Renal pelvis (tissue), 4 donors: ENCODE results near the gene LCE2C. TPM values are rescaled to one million over a fixed set of nuclear protein-coding genes. Genes with fewer than 3 reads are reported as not detected.

Source experiments
- DNase-seq: peaks from one replicate; pipeline ENCODE4 v3.0.0-alpha.2; 2013
- polyA plus RNA-seq, 3 donors: library from polyadenylated mRNA; unstranded; fragments of 120-200 nt; gene quantifications; one replicate each; pipeline ENCODE4 v1.2.1, GENCODE V29; 2013; ENCODE audit not compliant: insufficient read length in 3 of 3

Gene LCE2C
- polyA plus RNA-seq, 3 donors = not detected

DNA sequence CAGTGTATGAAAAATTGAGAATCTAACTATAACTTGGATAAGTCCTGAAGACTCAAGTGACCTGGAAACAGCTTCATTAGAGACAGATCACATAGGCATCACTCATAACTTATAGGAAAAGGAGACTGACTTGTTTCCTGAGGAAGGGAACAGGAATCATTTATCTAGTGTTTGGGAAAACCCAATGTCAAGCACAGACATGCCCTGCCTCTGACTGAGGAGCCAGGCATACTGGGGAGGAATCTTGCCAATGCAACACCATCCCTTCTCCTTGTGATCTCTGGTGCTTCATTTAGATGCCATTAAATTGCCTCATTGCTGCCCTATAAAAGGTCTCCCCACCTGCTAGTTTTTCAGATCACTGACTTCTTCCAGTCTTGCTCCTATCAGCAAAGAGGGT, 43.2 kb downstream of the LCE2C start:
- DNase-seq = no peak

DNA sequence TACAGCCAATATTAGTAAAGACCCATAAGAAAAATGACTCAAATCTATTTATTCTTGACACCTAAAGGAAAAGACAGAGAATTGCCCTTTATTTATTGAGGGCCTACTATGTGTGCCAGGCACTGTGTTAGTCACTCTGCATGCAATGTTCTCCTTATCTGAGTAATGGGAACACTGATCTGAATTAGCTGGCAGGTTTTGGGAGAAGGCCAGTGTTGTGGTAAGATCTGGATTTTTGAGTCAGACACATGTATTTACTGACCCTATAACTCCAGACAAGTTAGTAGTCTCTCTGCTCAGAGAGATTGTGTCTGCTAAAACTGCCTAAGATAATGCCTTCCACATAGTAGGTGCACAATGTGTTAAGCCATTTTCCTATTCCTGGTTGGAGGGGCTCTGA, 50.2 kb downstream of the LCE2C start:
- no peak for DNase-seq

Other genes with a start within 250 kb of the LCE2C start
- gene LCE5A, start 164.5 kb upstream of the LCE2C start, polyA plus RNA-seq = not detected
- not detected for gene CRCT1, start 160.8 kb upstream of the LCE2C start, polyA plus RNA-seq
- not detected for gene LCE3E, start 108.5 kb upstream of the LCE2C start, polyA plus RNA-seq
- not detected for gene LCE3D, start 94.8 kb upstream of the LCE2C start, polyA plus RNA-seq
- gene LCE3C, start 75.0 kb upstream of the LCE2C start, polyA plus RNA-seq = not detected
- not detected for gene LCE3B, start 61.5 kb upstream of the LCE2C start, polyA plus RNA-seq
- gene LCE3A, start 52.2 kb upstream of the LCE2C start, polyA plus RNA-seq = not detected
- not detected for gene LCE2D, start 11.9 kb upstream of the LCE2C start, polyA plus RNA-seq
- not detected for gene LCE2B, start 10.8 kb downstream of the LCE2C start, polyA plus RNA-seq
- not detected for gene LCE2A, start 23.1 kb downstream of the LCE2C start, polyA plus RNA-seq
- gene LCE4A, start 32.9 kb downstream of the LCE2C start, polyA plus RNA-seq = not detected
- not detected for gene KPRP, start 82.7 kb downstream of the LCE2C start, polyA plus RNA-seq
- gene LCE1F, start 99.9 kb downstream of the LCE2C start, polyA plus RNA-seq = not detected
- not detected for gene LCE1E, start 111.0 kb downstream of the LCE2C start, polyA plus RNA-seq
- not detected for gene LCE1D, start 121.4 kb downstream of the LCE2C start, polyA plus RNA-seq
- gene LCE1C, start 131.4 kb downstream of the LCE2C start, polyA plus RNA-seq = not detected
- gene LCE1B, start 136.7 kb downstream of the LCE2C start, polyA plus RNA-seq = not detected
- not detected for gene LCE1A, start 152.2 kb downstream of the LCE2C start, polyA plus RNA-seq
- gene LCE6A, start 167.6 kb downstream of the LCE2C start, polyA plus RNA-seq = not detected
- not detected for gene LCE7A, start 184.7 kb downstream of the LCE2C start, polyA plus RNA-seq
- gene SMCP, start 203.0 kb downstream of the LCE2C start, polyA plus RNA-seq = not detected
- under 1 TPM; 0.16 to 0.36 (median 0.21) TPM for gene IVL, start 233.3 kb downstream of the LCE2C start, polyA plus RNA-seq